GM18861 (cell line): Measurements from ENCODE around the gene PARVA.

ENCODE experiments used
- ATAC-seq: cut with Tn5 transposase; IDR thresholded peaks from one replicate; pipeline ENCODE4 v1.9.1; 2021; ENCODE audit not compliant: unreplicated experiment

The PARVA gene

GRCh38 chr11:12430351-12430750 is 53.0 kb downstream of the PARVA start:
- no peak for ATAC-seq

- ATAC-seq, result no peak
Observed at GRCh38 chr11:12430954-12431595, 53.7 kb downstream of the PARVA start.

GRCh38 chr11:12432507-12432906 is 55.1 kb downstream of the PARVA start:
- ATAC-seq, result no peak

- no peak for ATAC-seq
Observed at GRCh38 chr11:12433121-12433520, 55.8 kb downstream of the PARVA start.

GRCh38 chr11:12433571-12434324 is 56.4 kb downstream of the PARVA start:
- ATAC-seq, result no peak

- ATAC-seq, result no peak
Observed at GRCh38 chr11:12434325-12434654, 56.9 kb downstream of the PARVA start.

GRCh38 chr11:12435264-12435663 is 57.9 kb downstream of the PARVA start:
- ATAC-seq, result no peak

- no peak for ATAC-seq
Observed at GRCh38 chr11:12436266-12436665, 58.9 kb downstream of the PARVA start.

- no peak for ATAC-seq
Observed at GRCh38 chr11:12438291-12438690, 60.9 kb downstream of the PARVA start.

- ATAC-seq, result no peak
Observed at GRCh38 chr11:12439615-12440014, 62.2 kb downstream of the PARVA start.

- no peak for ATAC-seq
Observed at GRCh38 chr11:12440565-12440964, 63.2 kb downstream of the PARVA start.

GRCh38 chr11:12441231-12441861 is 64.0 kb downstream of the PARVA start:
- no peak for ATAC-seq

- no peak for ATAC-seq
Observed at GRCh38 chr11:12444601-12445000, 67.2 kb downstream of the PARVA start.

GRCh38 chr11:12445001-12445400 is 67.6 kb downstream of the PARVA start:
- ATAC-seq, result no peak

- no peak for ATAC-seq
Observed at GRCh38 chr11:12446863-12447262, 69.5 kb downstream of the PARVA start.

- no peak for ATAC-seq
Observed at GRCh38 chr11:12448131-12448939, 71.0 kb downstream of the PARVA start.

GRCh38 chr11:12449961-12450715 is 72.8 kb downstream of the PARVA start:
- no peak for ATAC-seq

- ATAC-seq, result no peak
Observed at GRCh38 chr11:12451179-12451814, 73.9 kb downstream of the PARVA start.

GRCh38 chr11:12453243-12453642 is 75.9 kb downstream of the PARVA start:
- no peak for ATAC-seq

- no peak for ATAC-seq
Observed at GRCh38 chr11:12454782-12455181, 77.4 kb downstream of the PARVA start.
